Measurements from ENCODE around the gene ACMSD. TPM values are rescaled to one million over a fixed set of nuclear protein-coding genes. Genes with fewer than 3 reads are reported as not detected.

Gene ACMSD
- total RNA-seq, result under 1 TPM in 1 of 4 donors, not detected in 3; 0.29 TPM

- no peaks in the 10 kb centered on the region for H3K36me3 ChIP-seq
- DNase-seq (no peak), ATAC-seq (no peak)
- in situ Hi-C loops (cut with MboI; ENCODE audit: low sequenced_read_pairs in 4 of 4) (no loop called here), intact Hi-C loops (cut with DNase I; ENCODE audit: low total_unique reads) (no loop called here)
- TF ChIP-seq POLR2A (IDR thresholded peaks at IDR 0.05) (no peak), CTCF (IDR thresholded peaks at IDR 0.05 in 4 of 5, conservative IDR thresholded peaks at IDR 0.05 in 1 of 5) (no peak)
- H3K4me1 ChIP-seq, result no peaks in the 10 kb centered on the region
- H3K4me3 ChIP-seq, result no peak within 1 kb of the TSS
- no peak within 1 kb of the TSS for H3K27ac ChIP-seq
- no peaks in the 10 kb centered on the region for H3K27me3 ChIP-seq
- H3K9me3 ChIP-seq, result no peaks in the 10 kb centered on the region
Observed at GRCh38 chr2:134838143-134838620, at the start of gene ACMSD. TSS of gene ACMSD (plus strand) at chr2:134838616. CDS start at chr2:134838683, 67 bp downstream.

- intact Hi-C loops (cut with DNase I; ENCODE audit: low total_unique reads) (no loop called here), in situ Hi-C loops (cut with MboI; ENCODE audit: low sequenced_read_pairs in 4 of 4) (no loop called here)
- ATAC-seq, result no peak
- no peak for DNase-seq
- Histone ChIP-seq H3K27ac (no peak overlapping the region), H3K36me3 (no peaks in the 10 kb centered on the region), H3K4me1 (no peaks in the 10 kb centered on the region), H3K9me3 (no peaks in the 10 kb centered on the region), H3K4me3 (no peak overlapping the region), H3K27me3 (no peaks in the 10 kb centered on the region)
- TF ChIP-seq CTCF (IDR thresholded peaks at IDR 0.05 in 4 of 5, conservative IDR thresholded peaks at IDR 0.05 in 1 of 5) (no peak), POLR2A (IDR thresholded peaks at IDR 0.05) (no peak)
Observed at GRCh38 chr2:134790487-134790886, 47.9 kb upstream of the ACMSD start.

GRCh38 chr2:134791616-134792015 lies 46.8 kb upstream of the ACMSD start:
- DNase-seq (no peak), ATAC-seq (no peak)
- no peaks in the 10 kb centered on the region for H3K4me1 ChIP-seq
- TF ChIP-seq CTCF (IDR thresholded peaks at IDR 0.05 in 4 of 5, conservative IDR thresholded peaks at IDR 0.05 in 1 of 5) (no peak), POLR2A (IDR thresholded peaks at IDR 0.05) (no peak)
- no peak overlapping the region for H3K4me3 ChIP-seq
- H3K9me3 ChIP-seq, result no peaks in the 10 kb centered on the region
- H3K36me3 ChIP-seq, result no peaks in the 10 kb centered on the region
- H3K27ac ChIP-seq, result no peak overlapping the region
- intact Hi-C loops (cut with DNase I; ENCODE audit: low total_unique reads), result no loop called here
- no peaks in the 10 kb centered on the region for H3K27me3 ChIP-seq
- in situ Hi-C loops (cut with MboI; ENCODE audit: low sequenced_read_pairs in 4 of 4), result no loop called here

- Histone ChIP-seq H3K4me1 (no peaks in the 10 kb centered on the region), H3K4me3 (no peak overlapping the region), H3K9me3 (no peaks in the 10 kb centered on the region), H3K36me3 (no peaks in the 10 kb centered on the region), H3K27me3 (no peaks in the 10 kb centered on the region), H3K27ac (no peak overlapping the region)
- ATAC-seq, result no peak
- no peak for DNase-seq
- in situ Hi-C loops (cut with MboI; ENCODE audit: low sequenced_read_pairs in 4 of 4) (no loop called here), intact Hi-C loops (cut with DNase I; ENCODE audit: low total_unique reads) (no loop called here)
- no peak for TF ChIP-seq POLR2A (IDR thresholded peaks at IDR 0.05)
Observed at GRCh38 chr2:134792186-134792585, 46.2 kb upstream of the ACMSD start.

GRCh38 chr2:134795765-134796164 lies 42.7 kb upstream of the ACMSD start:
- intact Hi-C loops (cut with DNase I; ENCODE audit: low total_unique reads), result no loop called here
- Histone ChIP-seq H3K4me1 (no peaks in the 10 kb centered on the region), H3K36me3 (no peaks in the 10 kb centered on the region), H3K27ac (no peak overlapping the region), H3K27me3 (no peaks in the 10 kb centered on the region), H3K4me3 (no peak overlapping the region), H3K9me3 (no peaks in the 10 kb centered on the region)
- TF ChIP-seq CTCF (IDR thresholded peaks at IDR 0.05 in 4 of 5, conservative IDR thresholded peaks at IDR 0.05 in 1 of 5) (no peak), POLR2A (IDR thresholded peaks at IDR 0.05) (no peak)
- ATAC-seq, result no peak
- no peak for DNase-seq
- in situ Hi-C loops (cut with MboI; ENCODE audit: low sequenced_read_pairs in 4 of 4), result no loop called here

All from gastrocnemius medialis (tissue), 4 donors.